NB4 (cell line): ENCODE data around the gene LMBR1.

Experiments
- DNase-seq: peaks from one replicate; pipeline ENCODE4 v3.0.0; 2010; ENCODE audit warnings: low read depth
- H3K4me3 ChIP-seq: one replicate; pipeline ENCODE4 v1.5.1; 2011; ENCODE audit warnings: mild to moderate bottlenecking, low read depth, low read length, moderate library complexity
- CTCF ChIP-seq: IDR thresholded peaks from one replicate; pipeline ENCODE4 v1.5.1; 2012; ENCODE audit warnings: low read depth, low read length
- MAX ChIP-seq: IDR thresholded peaks from 2 replicates; pipeline ENCODE4 v1.6.1; 2011; ENCODE audit warnings: low read depth, low read length
- MYC ChIP-seq: IDR thresholded peaks from 2 replicates; pipeline ENCODE4 v1.6.1; 2011; ENCODE audit warnings: low read depth, low read length
- POLR2A ChIP-seq: IDR thresholded peaks from 2 replicates; pipeline ENCODE4 v1.6.1; 2011; ENCODE audit warnings: mild to moderate bottlenecking; ENCODE audit not compliant: insufficient read length; ENCODE audit errors: extremely low read depth

Gene LMBR1

DNA sequence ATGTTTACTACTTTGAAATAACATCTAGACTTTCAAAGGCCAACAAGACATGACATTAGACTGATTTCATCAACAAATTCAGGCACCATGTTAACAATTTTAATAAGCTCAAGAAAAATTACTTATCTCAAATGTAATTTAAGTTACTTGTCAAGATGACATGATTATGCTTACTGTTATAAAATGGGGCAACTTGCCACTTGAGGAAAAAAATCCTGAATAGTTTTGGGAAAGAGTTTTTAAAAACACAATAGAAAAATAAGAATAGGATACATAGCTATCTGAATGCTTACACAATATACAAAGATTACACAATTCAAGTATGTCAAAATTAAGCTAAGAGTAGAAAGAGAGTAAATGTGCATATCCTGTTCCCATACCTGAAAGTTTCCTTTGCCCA, 167.0 kb downstream of the LMBR1 start:
- no peak for DNase-seq
- H3K4me3 ChIP-seq, result no peak overlapping the region
- TF ChIP-seq CTCF, result no peak
- TF ChIP-seq MAX, result no peak
- no peak for TF ChIP-seq MYC
- TF ChIP-seq POLR2A, result no peak

GRCh38 chr7:156725073-156725472, 167.9 kb downstream of the LMBR1 start:
- DNase-seq, result no peak
- no peak for TF ChIP-seq MYC
- TF ChIP-seq POLR2A, result no peak
- TF ChIP-seq CTCF, result no peak
- TF ChIP-seq MAX, result no peak
- H3K4me3 ChIP-seq, result no peak overlapping the region

DNA sequence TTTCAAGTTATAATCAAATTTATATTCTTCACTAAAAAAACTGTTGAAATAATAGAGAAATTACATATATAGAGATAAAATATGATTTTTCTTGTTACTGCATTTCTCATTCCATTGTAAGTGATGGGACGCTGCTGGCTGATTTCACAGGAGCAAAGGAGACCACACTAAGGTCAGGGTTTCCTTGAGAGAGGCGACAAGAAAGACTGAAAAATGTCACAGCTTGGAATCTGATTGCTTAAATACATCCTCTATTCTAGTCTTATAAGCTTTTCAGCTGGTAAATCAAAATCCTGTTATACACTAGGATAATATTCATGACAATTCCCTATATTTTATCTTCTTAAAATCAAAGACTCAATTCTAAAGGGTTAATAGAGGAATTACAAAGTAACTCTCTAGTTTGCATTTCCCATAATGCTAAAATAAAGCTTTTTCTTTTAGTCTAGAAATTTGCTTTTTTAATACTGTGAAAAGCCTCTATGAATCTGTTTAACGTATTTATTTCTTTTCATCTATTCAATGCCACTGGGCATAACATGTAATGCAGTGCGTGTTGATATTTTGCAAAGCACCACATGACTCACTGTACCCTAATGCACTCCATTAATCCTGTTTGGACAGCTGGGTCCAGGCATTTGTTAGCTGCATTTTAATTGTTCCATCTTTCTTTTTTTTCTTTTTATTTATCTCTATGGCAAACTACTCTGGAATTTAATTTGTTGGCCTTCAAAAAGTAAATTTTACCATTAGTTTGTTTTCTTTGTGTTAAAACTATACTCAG, 170.7 kb downstream of the LMBR1 start:
- TF ChIP-seq MAX, result no peak
- no peak for TF ChIP-seq POLR2A
- no peak for TF ChIP-seq CTCF
- no peak overlapping the region for H3K4me3 ChIP-seq
- no peak for DNase-seq

DNA sequence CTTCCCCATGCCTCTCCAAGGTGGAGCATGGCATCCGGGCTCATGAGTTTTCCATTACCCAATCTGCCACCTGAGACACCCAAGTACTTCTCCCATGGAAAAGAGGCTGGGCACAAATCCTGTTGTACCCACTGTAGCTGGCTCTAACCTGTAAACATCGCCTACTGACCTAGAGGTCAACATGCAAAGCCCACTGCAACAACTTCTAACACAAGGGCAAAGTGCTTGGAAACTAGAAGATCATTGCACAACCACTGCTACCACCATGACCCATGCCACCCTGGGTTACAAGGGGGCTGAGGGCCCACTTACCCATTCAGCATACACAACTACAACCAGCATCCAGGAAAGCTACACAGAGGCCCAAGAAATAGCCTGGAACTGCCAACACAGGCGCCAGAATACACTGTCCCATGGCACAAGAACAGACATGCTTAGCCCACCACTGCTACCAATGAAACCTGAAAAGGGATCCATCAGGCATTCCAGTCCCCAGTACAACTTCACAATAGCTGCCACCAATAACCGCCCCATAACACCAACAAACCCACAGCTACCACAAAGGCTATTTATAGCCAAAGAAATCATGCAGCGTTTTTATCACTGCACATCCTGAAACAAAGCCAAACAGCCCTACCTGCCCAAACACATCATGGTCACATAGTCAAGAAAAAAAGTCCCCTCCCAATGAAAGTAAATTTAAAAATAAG, 189.1 kb downstream of the LMBR1 start:
- no peak for DNase-seq
- TF ChIP-seq MYC, result no peak
- no peak for TF ChIP-seq MAX
- TF ChIP-seq POLR2A, result no peak
- TF ChIP-seq CTCF, result no peak
- no peak overlapping the region for H3K4me3 ChIP-seq

DNA sequence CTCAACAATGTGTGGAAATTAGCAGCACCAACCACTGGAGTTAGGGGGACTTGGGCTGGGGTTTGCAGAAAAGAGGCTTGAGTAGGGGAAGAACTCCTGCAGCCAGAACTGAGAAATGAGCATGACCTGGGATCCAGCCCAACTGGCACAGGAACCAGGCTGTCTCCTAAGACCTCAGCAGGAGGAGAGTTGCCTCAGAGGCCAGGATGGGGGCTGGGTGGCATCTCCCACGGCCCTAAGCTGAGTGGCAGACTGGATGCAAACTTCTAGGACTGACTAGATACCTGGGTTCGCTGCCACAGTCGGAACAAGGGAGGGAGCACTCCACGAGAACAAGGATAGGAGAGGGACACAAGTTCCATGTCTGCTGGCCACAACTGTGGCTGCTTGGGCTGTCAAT, 189.8 kb downstream of the LMBR1 start:
- no peak overlapping the region for H3K4me3 ChIP-seq
- DNase-seq, result no peak
- TF ChIP-seq MAX, result no peak
- no peak for TF ChIP-seq CTCF
